Measurements from ENCODE around the gene NBEA.

GRCh38 chr13:35502456-35502855, 560.4 kb downstream of the NBEA start:
- no peak for TF ChIP-seq CTCF (IDR thresholded peaks at IDR 0.05)
- TF ChIP-seq POLR2A (IDR thresholded peaks at IDR 0.05) = no peak

Measured in vagina (tissue), 2 donors.